ENCODE data around the gene PLA2G4A.

- TF ChIP-seq CTCF (conservative IDR thresholded peaks at IDR 0.05 in 1 of 2, IDR thresholded peaks at IDR 0.05 in 1 of 2; ENCODE audit: low read depth in 1 of 2, low read length in 2 of 2) (no peak), EZH2 (IDR thresholded peaks at IDR 0.05; ENCODE audit: low read length, missing control alignments) (no peak)
Measured at GRCh38 chr1:186905561-186905960, 76.8 kb downstream of the PLA2G4A start.

Measured in fibroblast of lung (primary cell).